MM.1S (cell line): Measurements from ENCODE around the gene CHRM2.

ENCODE experiments used
- DNase-seq: peaks from one replicate; pipeline ENCODE4 v3.0.0-alpha.2; 2015
- H2AFZ ChIP-seq: fragments of 300-600 bp; sonication (generic); 2 replicates; pipeline ENCODE4 v1.6.0; 2016; ENCODE audit warnings: antibody characterized with exemption, low read length
- H3F3A ChIP-seq: fragments of 300-600 bp; sonication (generic); 2 replicates; pipeline ENCODE4 v1.6.1; 2016; ENCODE audit warnings: mild to moderate bottlenecking, antibody characterized with exemption, low read length, moderate library complexity, mixed read lengths; ENCODE audit not compliant: insufficient read depth
- H3K27ac ChIP-seq: fragments of 300-600 bp; sonication (generic); 2 replicates; pipeline ENCODE4 v1.5.1; 2016; ENCODE audit warnings: mild to moderate bottlenecking, low read length
- H3K27me3 ChIP-seq: fragments of 300-600 bp; sonication (generic); replicated peaks from 2 replicates; pipeline ENCODE4 v1.6.0; 2016; ENCODE audit warnings: low read length; ENCODE audit not compliant: insufficient read depth
- H3K36me3 ChIP-seq: fragments of 300-600 bp; sonication (generic); replicated peaks from 2 replicates; pipeline ENCODE4 v1.6.1; 2016; ENCODE audit warnings: mild to moderate bottlenecking, low read length, mixed read lengths; ENCODE audit not compliant: insufficient read depth
- H3K4me1 ChIP-seq: fragments of 300-600 bp; sonication (generic); 2 replicates; pipeline ENCODE4 v1.6.1; 2016; ENCODE audit warnings: low read length, mixed read lengths
- H3K4me2 ChIP-seq: fragments of 300-600 bp; sonication (generic); 2 replicates; pipeline ENCODE4 v1.6.0; 2016; ENCODE audit warnings: low read depth, low read length
- H3K4me3 ChIP-seq: fragments of 300-600 bp; sonication (generic); 2 replicates; pipeline ENCODE4 v1.5.1; 2016; ENCODE audit warnings: low read length, mixed read lengths
- H3K79me2 ChIP-seq: fragments of 300-600 bp; sonication (generic); 2 replicates; pipeline ENCODE4 v1.6.1; 2016; ENCODE audit warnings: mixed run types, low read length, mixed read lengths
- H3K9ac ChIP-seq: fragments of 300-600 bp; sonication (generic); 2 replicates; pipeline ENCODE4 v1.6.1; 2016; ENCODE audit warnings: low read length, mixed read lengths
- H3K9me2 ChIP-seq: fragments of 300-600 bp; sonication (generic); replicated peaks from 2 replicates; pipeline ENCODE4 v1.6.1; 2016; ENCODE audit warnings: mild to moderate bottlenecking, low read length, mixed read lengths; ENCODE audit not compliant: insufficient read depth
- H3K9me3 ChIP-seq: fragments of 300-600 bp; sonication (generic); replicated peaks from 2 replicates; pipeline ENCODE4 v1.6.1; 2016; ENCODE audit warnings: mild to moderate bottlenecking, low read length, mixed read lengths; ENCODE audit not compliant: insufficient read depth
- H4K20me1 ChIP-seq: fragments of 300-600 bp; sonication (generic); 2 replicates; pipeline ENCODE4 v1.6.1; 2016; ENCODE audit warnings: mild to moderate bottlenecking, low read length, moderate library complexity, mixed read lengths; ENCODE audit not compliant: insufficient read depth
- EZH2 ChIP-seq: fragments of 300-600 bp; sonication (generic); optimal IDR thresholded peaks from 2 replicates; pipeline ENCODE3; 2017; ENCODE audit warnings: low read depth, mild to moderate bottlenecking, antibody characterized with exemption, low read length, mixed read lengths
- EZH2phosphoT487 ChIP-seq: fragments of 300-600 bp; sonication (generic); IDR thresholded peaks from 2 replicates; pipeline ENCODE4 v1.6.1; 2018; ENCODE audit warnings: antibody characterized with exemption, low read length
- TF ChIP-seq, protein P1 (sequence below): fragments of 300-600 bp; sonication (generic); IDR thresholded peaks from 2 replicates; pipeline ENCODE4 v1.5.1; 2016; ENCODE audit warnings: antibody characterized with exemption, low read length, mixed read lengths

Gene CHRM2

DNA sequence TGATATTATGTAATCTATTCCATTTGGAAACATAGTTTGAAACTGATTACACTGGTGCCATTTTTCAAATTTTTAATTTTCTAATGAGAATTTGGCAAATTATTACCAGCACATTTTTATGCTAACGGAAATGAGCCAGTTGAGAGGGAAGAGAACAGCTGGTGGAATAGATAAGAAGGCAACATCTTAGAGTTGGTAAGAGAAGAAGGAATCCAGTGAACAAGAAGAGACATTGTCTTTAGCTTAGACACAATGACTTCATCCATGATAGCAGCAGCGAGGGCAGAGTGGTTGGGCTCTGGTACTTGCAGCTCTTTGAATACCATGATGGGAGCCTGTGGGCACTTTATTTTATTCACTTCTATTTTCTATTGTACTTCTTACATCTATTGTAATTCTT is 89.6 kb downstream of the CHRM2 start:
- Histone ChIP-seq H3F3A (no peaks in the 10 kb centered on the region), H3K9me2 (no peaks in the 10 kb centered on the region), H3K9me3 (no peaks in the 10 kb centered on the region), H3K36me3 (no peaks in the 10 kb centered on the region), H3K9ac (no peak overlapping the region), H3K4me2 (no peak overlapping the region), H3K4me3 (no peak overlapping the region), H2AFZ (no peak overlapping the region), H3K4me1 (no peaks in the 10 kb centered on the region), H3K27ac (no peak overlapping the region), H3K79me2 (no peaks in the 10 kb centered on the region), H4K20me1 (no peaks in the 10 kb centered on the region), H3K27me3 (no peaks in the 10 kb centered on the region)
- DNase-seq: no peak
- TF ChIP-seq, protein P1, sequence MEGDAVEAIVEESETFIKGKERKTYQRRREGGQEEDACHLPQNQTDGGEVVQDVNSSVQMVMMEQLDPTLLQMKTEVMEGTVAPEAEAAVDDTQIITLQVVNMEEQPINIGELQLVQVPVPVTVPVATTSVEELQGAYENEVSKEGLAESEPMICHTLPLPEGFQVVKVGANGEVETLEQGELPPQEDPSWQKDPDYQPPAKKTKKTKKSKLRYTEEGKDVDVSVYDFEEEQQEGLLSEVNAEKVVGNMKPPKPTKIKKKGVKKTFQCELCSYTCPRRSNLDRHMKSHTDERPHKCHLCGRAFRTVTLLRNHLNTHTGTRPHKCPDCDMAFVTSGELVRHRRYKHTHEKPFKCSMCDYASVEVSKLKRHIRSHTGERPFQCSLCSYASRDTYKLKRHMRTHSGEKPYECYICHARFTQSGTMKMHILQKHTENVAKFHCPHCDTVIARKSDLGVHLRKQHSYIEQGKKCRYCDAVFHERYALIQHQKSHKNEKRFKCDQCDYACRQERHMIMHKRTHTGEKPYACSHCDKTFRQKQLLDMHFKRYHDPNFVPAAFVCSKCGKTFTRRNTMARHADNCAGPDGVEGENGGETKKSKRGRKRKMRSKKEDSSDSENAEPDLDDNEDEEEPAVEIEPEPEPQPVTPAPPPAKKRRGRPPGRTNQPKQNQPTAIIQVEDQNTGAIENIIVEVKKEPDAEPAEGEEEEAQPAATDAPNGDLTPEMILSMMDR: no peak
- no peak for TF ChIP-seq EZH2
- TF ChIP-seq EZH2phosphoT487: no peak

DNA sequence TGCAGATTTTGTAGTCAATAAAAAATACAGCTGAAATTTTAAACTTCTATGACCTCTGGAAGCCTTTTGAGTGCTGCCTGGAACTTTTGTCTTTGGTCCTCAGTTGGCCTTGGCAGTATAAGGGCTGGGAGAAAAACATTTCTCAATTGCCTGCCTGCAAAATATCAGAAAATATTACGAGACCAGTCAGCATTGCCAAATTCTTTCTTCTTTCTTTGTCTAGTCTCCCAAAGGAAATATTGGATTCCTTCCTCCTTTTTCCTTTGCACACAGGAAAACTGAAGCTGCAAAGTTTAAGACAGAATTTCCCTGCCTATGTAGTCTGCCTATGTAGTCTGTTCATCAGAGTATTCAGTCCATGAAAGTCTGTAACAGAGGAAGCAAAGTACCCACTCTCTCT is 95.9 kb downstream of the CHRM2 start:
- Histone ChIP-seq H3K27me3 (no peaks in the 10 kb centered on the region), H3K9ac (no peak overlapping the region), H3K9me3 (no peaks in the 10 kb centered on the region), H4K20me1 (no peaks in the 10 kb centered on the region), H3K4me1 (no peaks in the 10 kb centered on the region), H3K4me3 (no peak overlapping the region), H3K79me2 (no peaks in the 10 kb centered on the region), H2AFZ (no peak overlapping the region), H3K4me2 (no peak overlapping the region), H3K9me2 (no peaks in the 10 kb centered on the region), H3F3A (no peaks in the 10 kb centered on the region), H3K27ac (no peak overlapping the region), H3K36me3 (no peaks in the 10 kb centered on the region)
- TF ChIP-seq, protein P1: no peak
- TF ChIP-seq EZH2 (no peak), EZH2phosphoT487 (no peak)
- no peak for DNase-seq

DNA sequence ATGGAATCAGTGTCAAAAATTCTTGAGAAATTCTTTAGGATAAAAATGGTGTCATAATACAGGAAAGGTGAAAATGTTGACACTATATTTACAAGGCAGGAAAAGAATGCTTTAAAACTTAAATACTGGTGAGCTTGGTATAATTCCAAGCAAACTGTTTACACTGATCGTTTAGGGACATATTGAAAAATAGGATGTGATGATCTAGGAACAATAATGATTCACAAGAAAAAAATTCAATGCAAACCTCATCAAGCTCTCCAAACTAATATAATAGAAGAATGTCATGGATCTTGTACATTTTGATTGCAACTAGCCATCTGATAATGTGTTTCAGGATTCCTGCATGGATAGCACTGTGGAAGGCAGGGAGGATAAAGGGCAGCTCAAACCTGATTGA is 98.4 kb downstream of the CHRM2 start:
- TF ChIP-seq EZH2: no peak
- TF ChIP-seq, protein P1: no peak
- no peak for TF ChIP-seq EZH2phosphoT487
- H2AFZ ChIP-seq: no peak overlapping the region
- H3K4me3 ChIP-seq: no peak overlapping the region
- no peak overlapping the region for H3K9ac ChIP-seq
- no peaks in the 10 kb centered on the region for H3K4me1 ChIP-seq
- H3K27ac ChIP-seq: no peak overlapping the region
- H3K9me3 ChIP-seq: no peaks in the 10 kb centered on the region
- H3K9me2 ChIP-seq: no peaks in the 10 kb centered on the region
- H3K36me3 ChIP-seq: no peaks in the 10 kb centered on the region
- H3F3A ChIP-seq: no peaks in the 10 kb centered on the region
- no peaks in the 10 kb centered on the region for H3K79me2 ChIP-seq
- no peak for DNase-seq
- H4K20me1 ChIP-seq: no peaks in the 10 kb centered on the region
- no peaks in the 10 kb centered on the region for H3K27me3 ChIP-seq
- no peak overlapping the region for H3K4me2 ChIP-seq
